ENCODE measurements around the gene SDK2.
A peak's percentile ranks its signal among the peaks of the same experiment; 100 is the strongest.

Gene SDK2

GRCh38 chr17:73498886-73499554 lies 145.2 kb downstream of the SDK2 start:
- no peak for DNase-seq

- DNase-seq, result no peak
These were observed 146.1 kb downstream of the SDK2 start for GRCh38 chr17:73498176-73498575.

- DNase-seq, result no peak
These were observed 146.5 kb downstream of the SDK2 start for GRCh38 chr17:73497721-73498120.

GRCh38 chr17:73496232-73496631 lies 148.0 kb downstream of the SDK2 start:
- DNase-seq, result no peak

- no peak for DNase-seq
These were observed 148.6 kb downstream of the SDK2 start for GRCh38 chr17:73495641-73496040.

- DNase-seq, result no peak
These were observed 149.3 kb downstream of the SDK2 start for GRCh38 chr17:73494950-73495349.

GRCh38 chr17:73493956-73494926 lies 150.0 kb downstream of the SDK2 start:
- DNase-seq, result no peak

- peak; percentile 91 for DNase-seq
These were observed 151.1 kb downstream of the SDK2 start for GRCh38 chr17:73492821-73493814.

- no peak for DNase-seq
These were observed 152.0 kb downstream of the SDK2 start for GRCh38 chr17:73492125-73492820.

- no peak for DNase-seq
These were observed 152.6 kb downstream of the SDK2 start for GRCh38 chr17:73491648-73492047.

GRCh38 chr17:73490851-73491250 lies 153.4 kb downstream of the SDK2 start:
- DNase-seq, result no peak

- no peak for DNase-seq
These were observed 154.3 kb downstream of the SDK2 start for GRCh38 chr17:73489991-73490390.

- DNase-seq, result no peak
These were observed 154.9 kb downstream of the SDK2 start for GRCh38 chr17:73489333-73489732.

GRCh38 chr17:73485130-73485529 lies 159.1 kb downstream of the SDK2 start:
- no peak for DNase-seq

- no peak for DNase-seq
These were observed 161.4 kb downstream of the SDK2 start for GRCh38 chr17:73482894-73483293.

GRCh38 chr17:73482251-73482716 lies 162.0 kb downstream of the SDK2 start:
- no peak for DNase-seq

- no peak for DNase-seq
These were observed 162.6 kb downstream of the SDK2 start for GRCh38 chr17:73481676-73482075.

GRCh38 chr17:73480740-73481139 lies 163.5 kb downstream of the SDK2 start:
- DNase-seq, result no peak

- DNase-seq, result no peak
These were observed 165.3 kb downstream of the SDK2 start for GRCh38 chr17:73478768-73479424.

- no peak for DNase-seq
These were observed 165.9 kb downstream of the SDK2 start for GRCh38 chr17:73478334-73478733.

- peak; percentile 63 for DNase-seq
These were observed 167.3 kb downstream of the SDK2 start for GRCh38 chr17:73476890-73477350.

All from DMS153 (cell line).